K562 (cell line): ENCODE results near the gene STUB1. TPM values are rescaled to one million over a fixed set of nuclear protein-coding genes. Genes with fewer than 3 reads are reported as not detected.

Source experiments
- BHLHE40 ChIP-seq: IDR thresholded peaks from 2 replicates; pipeline ENCODE4 v1.6.1; 2011; ENCODE audit warnings: low read length, improper control_type of control experiment
- C11orf30 ChIP-seq: fragments of 450-650 bp; IDR thresholded peaks from 2 replicates; pipeline ENCODE4 v1.6.1; 2016; ENCODE audit warnings: low read depth, mild to moderate bottlenecking
- CSDE1 ChIP-seq, 2 experiments: fragments of 450-650 bp; IDR thresholded peaks; 2 replicates each; pipeline ENCODE4 v1.6.1; 2016; ENCODE audit warnings: mild to moderate bottlenecking in 1 of 2
- FOSL1 ChIP-seq: fragments of 200-800 bp; sonication (Bioruptor generic); conservative IDR thresholded peaks from 2 replicates; pipeline ENCODE4 v1.6.1; 2016; ENCODE audit warnings: missing genetic modification characterization, missing compliant biosample characterization
- GATAD2B ChIP-seq: fragments of 450-650 bp; IDR thresholded peaks from 2 replicates; pipeline ENCODE4 v1.6.1; 2017; ENCODE audit warnings: mild to moderate bottlenecking, borderline replicate concordance
- HMBOX1 ChIP-seq: sonication (generic); IDR thresholded peaks from 2 replicates; pipeline ENCODE4 v1.6.1; 2016
- HMGN3 ChIP-seq: IDR thresholded peaks from 2 replicates; pipeline ENCODE4 v1.6.1; 2011; ENCODE audit warnings: borderline replicate concordance, low read depth, mild to moderate bottlenecking, mixed read lengths, low read length; ENCODE audit not compliant: insufficient read length; ENCODE audit errors: extremely low read depth
- TBP ChIP-seq: optimal IDR thresholded peaks from 2 replicates; pipeline ENCODE3; 2011; ENCODE audit warnings: low read depth, low read length, improper control_type of control experiment
- YY1 ChIP-seq, 3 experiments: IDR thresholded peaks; 2 replicates each; pipeline ENCODE4 v1.6.1; 2011; ENCODE audit warnings: low read length in 2 of 3, mild to moderate bottlenecking in 2 of 3, moderate library complexity in 2 of 3, borderline replicate concordance in 1 of 3, control low read depth in 1 of 3, low read depth in 1 of 3; ENCODE audit not compliant: insufficient read depth in 3 of 3, insufficient replicate concordance in 2 of 3, control insufficient read depth in 1 of 3, insufficient read length in 1 of 3; ENCODE audit errors: extremely low read depth in 1 of 3
- ZBTB2 ChIP-seq: fragments of 450-650 bp; IDR thresholded peaks from 2 replicates; pipeline ENCODE4 v1.6.1; 2016; ENCODE audit warnings: antibody characterized with exemption
- ZBTB40 ChIP-seq, 2 experiments: fragments of 450-650 bp in 1 of 2; sonication (generic) in 1 of 2; formaldehyde crosslinking in 1 of 2; IDR thresholded peaks; 2 replicates each; pipeline versions ENCODE4 v1.7.1 to v1.9.0; 2016 to 2022; ENCODE audit warnings: inconsistent platforms in 1 of 2, mild to moderate bottlenecking in 1 of 2, missing genetic modification reagents in 1 of 2
- ZNF740 ChIP-seq, 3 experiments: fragments of 200-800 bp in 1 of 3; sonication (Bioruptor generic) in 1 of 3; sonication (generic) in 1 of 3; formaldehyde crosslinking in 1 of 3; IDR thresholded peaks; 2 replicates each; pipeline versions ENCODE4 v1.6.1 to v1.8.0; 2016 to 2022; ENCODE audit warnings: mild to moderate bottlenecking in 2 of 3, missing compliant biosample characterization in 2 of 3, missing genetic modification characterization in 2 of 3, missing genetic modification reagents in 1 of 3
- polyA plus RNA-seq, 8 experiments: library from polyadenylated mRNA; depleted of rRNA in 4 of 8; stranded (reverse) in 5 of 8; unstranded in 3 of 8; fragments of >200 nt; fragmentation: Nextera tagmentation in 2 of 8; fragmentation: Illumina TruSeq in 1 of 8; extraction: Ambion mirVana in 2 of 8; extraction: Trizol in 1 of 8; gene quantifications; 2 replicates each; pipeline versions ENCODE4 v1.2.1 to v1.2.3, GENCODE V29; 2011 to 2014; ENCODE audit warnings: inconsistent platforms in 1 of 8, missing spikeins in 1 of 8
- total RNA-seq, 7 experiments: library from RNA; depleted of rRNA in 6 of 7; stranded (reverse); fragments of >200 nt in 6 of 7; fragmentation: Illumina TruSeq in 2 of 7; extraction: Trizol in 2 of 7; gene quantifications; 2 replicates each; pipeline versions ENCODE4 v1.2.1 to v1.2.3, GENCODE V29; 2011 to 2021; ENCODE audit warnings: low replicate concordance in 1 of 7

Gene STUB1
- total and polyA plus RNA-seq, 9 of the 15 experiments (the other 6 are each of a cell fraction or from before 2014, with no cell fraction given), result 10.6 to 251 (median 152) TPM

GRCh38 chr16:667780-668518 lies 12.3 kb upstream of the STUB1 start, which contains the start of gene RHOT2 (continued):
- TF ChIP-seq ZBTB40 (IDR thresholded peaks at IDR 0.05) (peak; percentile 97), ZBTB40 (CRISPR knock-in tag; IDR thresholded peaks at IDR 0.05) (no peak), ZNF740 (CRISPR knock-in tag; IDR thresholded peaks at IDR 0.05) (peak; percentile 63; the same call in 1 of the 2 replicates), ZNF740 (tag; IDR thresholded peaks at IDR 0.05) (no peak), ZBTB2 (no peak), HMBOX1 (no peak), YY1 (IDR thresholded peaks at IDR 0.05; ENCODE audit: borderline replicate concordance in 1 of 3, control insufficient read depth in 1 of 3, extremely low read depth in 1 of 3, insufficient read depth in 3 of 3, insufficient read length in 1 of 3, insufficient replicate concordance in 2 of 3, low read depth in 1 of 3, low read length in 2 of 3) (peak; percentile 75 to 96 (median 93)), BHLHE40 (peak; percentile 64), C11orf30 (peak; percentile 60; the same call in 1 of the 2 replicates), GATAD2B (peak; percentile 95), TBP (peak; percentile 56), HMGN3 (peak; percentile 93), CSDE1 (IDR thresholded peaks at IDR 0.05) (no peak), FOSL1 (tag) (0 out of 2 replicates have a peak, but pooled peaks have one; percentile 23)
